ENCODE data around the gene TMC5.

DNA sequence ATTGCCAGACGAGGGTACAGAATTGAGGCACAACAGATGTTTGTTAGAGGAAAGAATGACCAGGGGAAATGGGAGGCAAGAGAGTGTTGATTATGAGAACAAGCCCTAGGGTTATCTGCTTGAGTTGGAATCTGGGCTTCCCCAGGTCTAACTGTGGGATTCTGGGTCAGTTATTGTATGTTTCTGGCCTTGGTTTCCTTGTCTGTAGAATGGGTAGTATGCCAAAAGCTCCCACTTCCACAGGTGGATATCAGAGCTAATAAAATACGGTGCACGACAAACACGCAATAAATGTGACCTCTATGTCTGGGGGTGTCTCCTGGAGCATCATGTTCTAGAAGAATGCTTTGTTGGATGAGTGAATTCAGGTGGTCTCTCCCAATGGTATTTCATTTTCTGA lies 517 bp downstream of the TMC5 start:
- TF ChIP-seq POLR2AphosphoS5 (IDR thresholded peaks at IDR 0.05; ENCODE audit: low read depth) = no peak
- TF ChIP-seq, protein P1, sequence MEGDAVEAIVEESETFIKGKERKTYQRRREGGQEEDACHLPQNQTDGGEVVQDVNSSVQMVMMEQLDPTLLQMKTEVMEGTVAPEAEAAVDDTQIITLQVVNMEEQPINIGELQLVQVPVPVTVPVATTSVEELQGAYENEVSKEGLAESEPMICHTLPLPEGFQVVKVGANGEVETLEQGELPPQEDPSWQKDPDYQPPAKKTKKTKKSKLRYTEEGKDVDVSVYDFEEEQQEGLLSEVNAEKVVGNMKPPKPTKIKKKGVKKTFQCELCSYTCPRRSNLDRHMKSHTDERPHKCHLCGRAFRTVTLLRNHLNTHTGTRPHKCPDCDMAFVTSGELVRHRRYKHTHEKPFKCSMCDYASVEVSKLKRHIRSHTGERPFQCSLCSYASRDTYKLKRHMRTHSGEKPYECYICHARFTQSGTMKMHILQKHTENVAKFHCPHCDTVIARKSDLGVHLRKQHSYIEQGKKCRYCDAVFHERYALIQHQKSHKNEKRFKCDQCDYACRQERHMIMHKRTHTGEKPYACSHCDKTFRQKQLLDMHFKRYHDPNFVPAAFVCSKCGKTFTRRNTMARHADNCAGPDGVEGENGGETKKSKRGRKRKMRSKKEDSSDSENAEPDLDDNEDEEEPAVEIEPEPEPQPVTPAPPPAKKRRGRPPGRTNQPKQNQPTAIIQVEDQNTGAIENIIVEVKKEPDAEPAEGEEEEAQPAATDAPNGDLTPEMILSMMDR (conservative IDR thresholded peaks at IDR 0.05; ENCODE audit: low read depth in 2 of 2) = no peak
